DMS153 (cell line): ENCODE data around the gene AUTS2.
"Not testable (repeated sequence)": the region's sequence is repeated elsewhere in the genome, so short reads cannot be mapped to it uniquely, and the experiment has no call there.

Experiments used
- DNase-seq: peaks from one replicate; lab custom pipeline; 2025; lab: John Stamatoyannopoulos, UW

The AUTS2 gene

GRCh38 chr7:70787286-70787685, 1189.0 kb downstream of the AUTS2 start:
- no peak for DNase-seq

GRCh38 chr7:70787771-70788170, 1189.5 kb downstream of the AUTS2 start:
- DNase-seq: no peak

DNA sequence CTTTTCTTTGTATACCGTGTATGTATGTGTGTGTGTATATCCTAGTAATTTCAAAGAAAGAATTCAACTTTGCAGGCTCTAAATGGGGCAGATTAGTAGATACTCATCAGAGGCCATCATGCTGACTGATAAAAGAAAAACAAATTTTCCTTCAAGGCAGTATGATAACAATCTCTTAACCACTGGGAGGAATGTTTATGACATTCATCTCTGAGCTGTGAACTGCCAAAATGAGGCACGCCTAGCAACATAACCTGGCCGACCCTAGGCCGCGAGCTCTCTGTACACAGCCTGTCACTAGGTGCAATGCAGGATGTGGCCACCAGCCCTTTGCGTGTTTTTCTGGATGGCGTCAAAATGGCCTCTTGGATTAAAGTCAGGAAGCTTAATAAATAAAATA, 1190.0 kb downstream of the AUTS2 start:
- no peak for DNase-seq

- no peak for DNase-seq
Measured at GRCh38 chr7:70789481-70790214, 1191.4 kb downstream of the AUTS2 start.

DNA sequence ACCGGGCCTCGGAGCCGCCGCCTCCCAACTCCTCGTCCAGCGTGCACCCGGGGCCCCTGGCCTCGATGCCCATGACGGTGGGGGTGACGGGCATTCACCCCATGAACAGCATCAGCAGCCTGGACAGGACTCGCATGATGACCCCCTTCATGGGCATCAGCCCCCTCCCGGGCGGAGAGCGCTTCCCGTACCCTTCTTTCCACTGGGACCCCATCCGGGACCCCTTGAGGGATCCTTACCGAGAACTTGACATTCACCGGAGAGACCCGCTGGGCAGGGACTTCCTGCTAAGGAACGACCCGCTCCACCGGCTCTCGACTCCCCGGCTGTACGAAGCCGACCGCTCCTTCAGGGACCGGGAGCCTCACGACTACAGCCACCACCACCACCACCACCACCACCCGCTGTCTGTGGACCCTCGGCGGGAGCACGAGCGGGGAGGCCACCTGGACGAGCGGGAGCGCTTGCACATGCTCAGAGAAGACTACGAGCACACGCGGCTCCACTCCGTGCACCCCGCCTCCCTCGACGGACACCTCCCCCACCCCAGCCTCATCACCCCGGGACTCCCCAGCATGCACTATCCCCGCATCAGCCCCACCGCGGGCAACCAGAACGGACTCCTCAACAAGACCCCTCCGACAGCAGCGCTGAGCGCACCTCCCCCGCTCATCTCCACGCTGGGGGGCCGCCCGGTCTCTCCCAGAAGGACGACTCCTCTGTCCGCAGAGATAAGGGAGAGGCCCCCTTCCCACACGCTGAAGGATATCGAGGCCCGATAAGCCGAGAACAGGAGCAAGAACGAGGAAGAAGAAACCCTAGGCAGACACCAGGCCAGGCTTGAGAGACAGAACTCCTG, 1192.2 kb downstream of the AUTS2 start:
- DNase-seq: no peak

DNA sequence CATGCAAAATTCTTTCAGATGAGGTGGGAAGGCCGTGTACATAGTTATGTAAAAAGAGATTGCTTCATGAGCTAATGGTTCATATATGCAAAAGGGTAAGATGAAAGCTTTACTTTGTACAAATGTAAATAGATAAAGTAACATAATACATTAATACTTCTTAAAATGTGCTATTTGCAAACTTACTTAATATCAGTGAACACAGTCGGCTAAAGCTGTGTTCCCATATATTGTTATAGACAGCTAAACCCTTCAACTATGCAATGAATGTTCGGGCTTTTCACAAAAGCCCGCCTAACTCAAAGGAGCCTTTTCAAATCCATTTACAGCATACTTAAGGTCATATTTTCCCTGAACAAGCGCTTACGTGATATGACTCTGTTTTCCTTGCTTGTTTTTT, 1193.1 kb downstream of the AUTS2 start:
- DNase-seq: no peak

- DNase-seq: no peak
Measured at GRCh38 chr7:70793060-70793459, 1194.8 kb downstream of the AUTS2 start.

GRCh38 chr7:70793821-70794220, 1195.5 kb downstream of the AUTS2 start:
- no peak for DNase-seq

DNA sequence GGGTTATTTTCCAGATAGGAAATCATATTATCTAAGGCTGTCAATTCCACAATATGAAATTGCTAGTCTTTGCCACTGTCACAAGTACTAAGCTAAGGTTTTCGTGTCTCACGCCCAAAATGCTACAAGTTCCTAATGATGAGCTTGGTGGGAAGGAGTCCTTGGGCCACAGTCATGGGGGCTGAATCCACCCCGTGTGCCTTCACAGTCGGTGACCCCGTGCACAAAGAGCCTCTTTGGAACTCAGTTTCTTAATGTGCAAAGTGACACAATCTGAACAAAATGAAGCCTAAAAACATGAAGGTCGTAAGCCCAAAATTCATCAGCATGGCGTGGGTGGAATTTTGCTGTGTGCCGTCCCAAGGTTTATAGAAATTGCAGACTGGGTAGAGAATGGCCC, 1196.7 kb downstream of the AUTS2 start:
- DNase-seq: no peak

DNA sequence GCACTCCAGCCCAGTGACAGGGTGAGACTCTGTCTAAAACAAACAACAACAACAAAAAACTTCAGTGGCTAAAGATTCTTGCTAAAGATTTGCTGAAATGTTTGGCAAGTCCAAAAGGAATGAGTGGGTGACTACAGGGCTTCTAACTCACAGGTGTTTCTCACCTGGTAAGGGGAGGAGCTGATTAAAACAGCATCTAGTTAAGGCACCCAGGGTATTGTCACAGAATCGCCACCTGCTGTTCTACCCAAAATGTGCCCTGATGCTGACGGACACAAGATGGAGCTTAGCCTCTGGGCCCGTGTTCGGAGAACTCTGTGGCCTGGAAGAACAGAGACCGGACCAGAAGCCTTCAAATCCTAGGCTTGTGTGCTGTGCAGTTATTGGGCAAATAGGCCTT, 1197.7 kb downstream of the AUTS2 start:
- DNase-seq: no peak

DNA sequence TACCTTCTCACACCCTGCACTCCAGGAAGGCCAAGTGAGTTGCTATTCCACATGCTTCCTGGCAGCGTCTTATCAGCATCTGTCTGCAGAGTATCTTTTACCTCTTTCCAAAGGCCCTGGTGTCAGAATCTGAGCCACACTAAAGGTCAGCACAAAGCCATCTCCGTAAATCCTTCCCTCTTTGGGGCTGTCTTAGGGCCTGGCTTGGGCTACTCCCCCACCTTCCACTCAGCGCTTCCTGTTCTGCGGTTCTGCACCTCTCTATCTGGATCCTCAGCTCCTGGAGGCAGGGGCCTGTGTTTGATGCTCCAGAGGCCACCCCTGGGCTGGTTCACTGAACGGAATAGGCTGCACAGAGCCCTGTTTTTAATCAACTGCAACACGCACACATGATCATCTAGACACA, 1198.8 kb downstream of the AUTS2 start:
- DNase-seq: no peak

DNA sequence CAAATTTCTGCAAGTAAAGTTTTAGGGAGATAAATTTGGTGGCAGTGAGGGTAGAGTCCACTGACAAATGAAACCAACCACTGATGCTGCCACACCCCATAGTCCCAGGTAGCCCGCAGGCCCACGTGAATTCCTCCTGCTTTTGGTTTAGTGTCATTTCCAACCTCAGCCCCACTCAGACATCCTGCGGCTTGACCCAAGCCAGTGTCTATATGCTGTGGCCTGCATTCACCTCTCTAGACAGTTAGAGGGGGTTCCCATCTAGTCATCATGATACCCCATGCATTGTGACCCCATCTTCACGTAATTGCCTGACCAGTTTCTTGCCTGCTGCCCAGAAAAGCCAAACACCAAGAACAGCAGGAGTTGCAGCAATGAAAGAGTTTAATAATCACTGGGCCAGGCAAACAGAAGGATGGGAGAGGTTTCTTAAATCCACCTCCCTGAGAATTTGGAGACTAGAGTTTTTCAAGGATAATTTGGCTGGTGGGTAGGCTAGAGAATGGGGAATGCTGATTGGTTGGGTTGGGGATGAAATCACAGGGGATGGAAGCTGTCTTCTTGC, 1201.6 kb downstream of the AUTS2 start:
- DNase-seq: no peak

GRCh38 chr7:70805360-70805759, 1207.1 kb downstream of the AUTS2 start:
- DNase-seq: no peak

GRCh38 chr7:70807650-70808049, 1209.4 kb downstream of the AUTS2 start:
- DNase-seq: no peak

- no peak for DNase-seq
Measured at GRCh38 chr7:70808876-70809275, 1210.6 kb downstream of the AUTS2 start.

- DNase-seq: no peak
Measured at GRCh38 chr7:70810558-70811139, 1212.4 kb downstream of the AUTS2 start.

DNA sequence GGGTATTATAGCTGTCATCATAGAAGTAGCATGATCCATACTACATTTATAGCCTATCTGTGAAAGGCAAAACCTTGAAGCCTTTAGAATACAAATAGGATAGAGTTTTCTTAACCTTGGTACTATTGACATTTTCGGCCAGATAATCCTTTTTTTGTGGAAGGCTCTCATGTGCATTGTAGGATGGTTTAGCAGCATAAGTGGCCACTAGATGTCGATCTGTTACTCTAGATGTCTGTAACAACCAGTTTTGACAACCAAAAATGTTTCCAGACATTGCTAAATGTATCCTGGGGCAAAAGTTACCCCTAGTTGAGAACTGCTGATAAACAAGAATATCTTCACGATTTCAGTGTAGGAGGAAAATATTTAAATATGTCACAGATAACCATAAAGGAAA, 1214.2 kb downstream of the AUTS2 start:
- DNase-seq: no peak

GRCh38 chr7:70822490-70822889, 1224.2 kb downstream of the AUTS2 start:
- DNase-seq: not testable (repeated sequence)

GRCh38 chr7:70829221-70830059, 1231.2 kb downstream of the AUTS2 start:
- no peak for DNase-seq

- DNase-seq: no peak
Measured at GRCh38 chr7:70830060-70830395, 1231.8 kb downstream of the AUTS2 start.

GRCh38 chr7:70830426-70830825, 1232.2 kb downstream of the AUTS2 start:
- DNase-seq: no peak

DNA sequence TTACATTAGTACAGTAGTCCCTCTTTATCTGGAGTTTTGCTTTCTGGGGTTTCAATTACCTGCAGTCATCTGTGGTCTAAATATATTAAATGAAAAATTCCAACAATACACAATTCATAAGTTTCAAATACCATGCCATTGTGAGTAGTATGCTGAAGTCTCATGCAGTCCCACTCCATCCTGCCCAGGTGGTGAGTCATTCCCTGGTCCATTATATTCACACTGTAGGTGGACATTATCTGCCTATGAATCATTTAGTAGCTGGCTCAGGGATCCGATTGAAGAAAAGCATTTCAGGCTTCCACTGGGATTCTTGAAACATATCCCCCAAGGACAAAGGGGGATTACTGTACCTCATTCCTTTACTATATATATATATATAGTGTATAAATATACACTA, 1235.5 kb downstream of the AUTS2 start:
- DNase-seq: no peak
